CD14-positive monocyte (primary cell): ENCODE measurements around the gene TVP23C. TPM values are rescaled to one million over a fixed set of nuclear protein-coding genes. Genes with fewer than 3 reads are reported as not detected.

Experiments used
- DNase-seq, 3 donors: peaks; one replicate each; pipeline ENCODE4 v3.0.0-alpha.2; 2011 to 2022
- H2AFZ ChIP-seq: 2 replicates; pipeline ENCODE4 v1.6.0; 2012; ENCODE audit warnings: mild to moderate bottlenecking, low read depth, low read length, inconsistent platforms; ENCODE audit not compliant: insufficient read depth, poor library complexity, severe bottlenecking
- H3K27ac ChIP-seq, 2 donors: 1 replicate in 1 of 2; 2 replicates in 1 of 2; pipeline ENCODE4 v1.5.1; 2012 to 2013; ENCODE audit warnings: low read length in 2 of 2, control low read depth in 1 of 2, inconsistent platforms in 1 of 2, low read depth in 1 of 2, mild to moderate bottlenecking in 1 of 2
- H3K27me3 ChIP-seq, 2 donors: one replicate each; pipeline versions ENCODE4 v1.6.0 to v1.6.1; 2011 to 2013; ENCODE audit warnings: low read length in 2 of 2; ENCODE audit not compliant: control insufficient read depth in 2 of 2, insufficient read depth in 2 of 2
- H3K36me3 ChIP-seq, 2 donors: replicated peaks in 1 of 2; 1 replicate in 1 of 2; 2 replicates in 1 of 2; pipeline versions ENCODE4 v1.5.1 to v1.6.1; 2012 to 2013; ENCODE audit warnings: low read length in 2 of 2, control low read depth in 1 of 2, inconsistent platforms in 1 of 2, mild to moderate bottlenecking in 1 of 2; ENCODE audit not compliant: insufficient read depth in 2 of 2, control insufficient read depth in 1 of 2
- H3K4me1 ChIP-seq, 2 donors: 1 replicate in 1 of 2; 2 replicates in 1 of 2; pipeline versions ENCODE4 v1.5.1 to v1.6.1; 2012 to 2013; ENCODE audit warnings: low read length in 2 of 2, control low read depth in 1 of 2, inconsistent platforms in 1 of 2, mild to moderate bottlenecking in 1 of 2, moderate library complexity in 1 of 2; ENCODE audit not compliant: insufficient read depth in 2 of 2, control insufficient read depth in 1 of 2
- H3K4me2 ChIP-seq: replicated peaks from 2 replicates; pipeline ENCODE3; 2012; ENCODE audit warnings: low read length, moderate library complexity, mild to moderate bottlenecking; ENCODE audit not compliant: poor library complexity, severe bottlenecking; ENCODE audit errors: extremely low read depth
- H3K4me3 ChIP-seq, 3 experiments: fragments of 200-600 bp in 1 of 3; sonication (generic) in 1 of 3; replicated peaks in 1 of 3; 1 replicate in 2 of 3; 2 replicates in 1 of 3; pipeline ENCODE4 v1.5.1; 2011 to 2013; ENCODE audit warnings: low read length in 3 of 3, mild to moderate bottlenecking in 3 of 3, control low read depth in 2 of 3, low read depth in 2 of 3, inconsistent platforms in 1 of 3, moderate library complexity in 1 of 3
- H3K79me2 ChIP-seq: 2 replicates; pipeline ENCODE4 v1.6.0; 2012; ENCODE audit warnings: mild to moderate bottlenecking, control low read depth, inconsistent platforms, low read length, moderate library complexity; ENCODE audit not compliant: insufficient read depth
- H3K9ac ChIP-seq: 2 replicates; pipeline ENCODE4 v1.6.0; 2017; ENCODE audit warnings: low read length, mild to moderate bottlenecking; ENCODE audit not compliant: insufficient read depth, poor library complexity, severe bottlenecking
- H3K9me3 ChIP-seq, 2 donors: replicated peaks in 1 of 2; 1 replicate in 1 of 2; 2 replicates in 1 of 2; pipeline versions ENCODE4 v1.5.1 to v1.6.1; 2012 to 2013; ENCODE audit warnings: low read length in 2 of 2, control low read depth in 1 of 2; ENCODE audit not compliant: control insufficient read depth in 1 of 2, insufficient read depth in 1 of 2
- H4K20me1 ChIP-seq: 2 replicates; pipeline ENCODE4 v1.6.0; 2012; ENCODE audit warnings: mild to moderate bottlenecking, low read length, control low read depth, moderate library complexity; ENCODE audit not compliant: insufficient read depth
- H3K27ac Mint-ChIP-seq, 7 donors: one replicate each; pipeline ENCODE4 v1.8.0; 2020; ENCODE audit warnings: mild to moderate bottlenecking in 7 of 7, mixed read lengths in 7 of 7, moderate library complexity in 6 of 7, inconsistent platforms in 2 of 7
- H3K27me3 Mint-ChIP-seq, 3 donors: one replicate each; pipeline ENCODE4 v1.8.0; 2021 to 2022; ENCODE audit warnings: low read depth in 3 of 3, mild to moderate bottlenecking in 3 of 3, mixed read lengths in 3 of 3, moderate library complexity in 3 of 3, inconsistent platforms in 1 of 3
- H3K36me3 Mint-ChIP-seq, 2 donors: one replicate each; pipeline ENCODE4 v1.8.0; 2020; ENCODE audit warnings: mixed read lengths in 2 of 2, inconsistent platforms in 1 of 2, mild to moderate bottlenecking in 1 of 2
- H3K4me1 Mint-ChIP-seq: one replicate; pipeline ENCODE4 v1.8.0; 2020; ENCODE audit warnings: mild to moderate bottlenecking, mixed read lengths
- H3K4me3 Mint-ChIP-seq, 2 donors: one replicate each; pipeline ENCODE4 v1.8.0; 2020; ENCODE audit warnings: mild to moderate bottlenecking in 2 of 2, mixed read lengths in 2 of 2, moderate library complexity in 1 of 2
- H3K9me3 Mint-ChIP-seq, 7 donors: one replicate each; pipeline ENCODE4 v1.8.0; 2020 to 2022; ENCODE audit warnings: mixed read lengths in 7 of 7, mild to moderate bottlenecking in 6 of 7, moderate library complexity in 6 of 7, inconsistent platforms in 2 of 7
- WGBS: methylation state at CpG from one replicate; pipeline ENCODE4 v1.1.5; 2013; ENCODE audit warnings: missing lambda C conversion rate; ENCODE audit not compliant: insufficient coverage; 5-methylcytosine and 5-hydroxymethylcytosine counted together
- intact Hi-C, 2 donors: fragments of 100-400 bp; cut with micrococcal nuclease; formaldehyde crosslinking; loops; one replicate each; pipeline versions ENCODE4 v1.15.0 to v1.15.1; 2023
- polyA plus RNA-seq, 3 donors: library from polyadenylated mRNA; depleted of rRNA in 1 of 3; unstranded in 2 of 3; stranded (reverse) in 1 of 3; fragments of 300-500 nt in 2 of 3; fragments of >200 nt in 1 of 3; fragmentation: Illumina TruSeq in 2 of 3; gene quantifications; 1 replicate in 2 of 3; 2 replicates in 1 of 3; pipeline ENCODE4 v1.2.3, GENCODE V29; 2012 to 2021
- TF ChIP-seq, protein P1 (sequence below): fragments of 200-600 bp; IDR thresholded peaks from one replicate; pipeline ENCODE4 v1.8.0; 2022; ENCODE audit warnings: antibody characterized with exemption, mild to moderate bottlenecking

TVP23C gene
- polyA plus RNA-seq, 3 donors, result 0.88 to 3.3 (median 1.4) TPM

DNA sequence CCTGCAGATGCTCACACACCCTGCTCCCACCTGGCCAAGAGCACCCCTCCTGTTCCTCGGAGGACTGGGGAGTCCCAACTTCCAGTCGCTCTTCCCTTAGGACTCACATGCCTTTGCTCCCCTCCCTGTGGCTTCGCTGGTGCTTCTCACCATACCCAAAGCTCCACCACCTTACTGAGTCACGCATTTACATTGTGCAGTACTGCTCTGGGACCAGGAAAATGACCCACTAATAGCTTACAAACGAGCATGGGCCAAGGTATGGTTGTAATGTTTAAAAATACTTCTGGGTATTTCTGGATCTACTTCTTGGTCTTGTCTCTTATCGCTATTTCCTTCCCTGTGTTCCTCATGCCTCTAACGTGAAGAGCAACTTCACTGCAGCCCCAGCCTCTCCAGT lies 54.8 kb downstream of the TVP23C start:
- Histone ChIP-seq H3K27ac (no peak overlapping the region), H3K36me3 (no peaks in the 10 kb centered on the region), H3K27me3 (no peaks in the 10 kb centered on the region), H3K4me3 (no peak overlapping the region), H3K9ac (no peak overlapping the region), H3K4me2 (no peak overlapping the region), H3K79me2 (no peaks in the 10 kb centered on the region), H4K20me1 (no peaks in the 10 kb centered on the region), H3K4me1 (peaks cover 5 to 12% of the 10 kb centered on the region in 2 donors), H2AFZ (no peak overlapping the region), H3K9me3 (no peaks in the 10 kb centered on the region)
- WGBS, result 60% methylated on average over 1 of the region's 7 CpGs
- intact Hi-C loops, result no loop called here
- Mint-ChIP-seq H3K36me3 (peaks cover 0 to 11% of the 10 kb centered on the region in 2 donors), H3K27ac (no peak overlapping the region), H3K27me3 (peaks cover 0 to 4% (median 0%) of the 10 kb centered on the region in 3 donors), H3K4me1 (peaks cover 16% of the 10 kb centered on the region), H3K9me3 (peaks cover 0 to 2% (median 0%) of the 10 kb centered on the region in 7 donors), H3K4me3 (no peak overlapping the region)
- TF ChIP-seq, protein P1, sequence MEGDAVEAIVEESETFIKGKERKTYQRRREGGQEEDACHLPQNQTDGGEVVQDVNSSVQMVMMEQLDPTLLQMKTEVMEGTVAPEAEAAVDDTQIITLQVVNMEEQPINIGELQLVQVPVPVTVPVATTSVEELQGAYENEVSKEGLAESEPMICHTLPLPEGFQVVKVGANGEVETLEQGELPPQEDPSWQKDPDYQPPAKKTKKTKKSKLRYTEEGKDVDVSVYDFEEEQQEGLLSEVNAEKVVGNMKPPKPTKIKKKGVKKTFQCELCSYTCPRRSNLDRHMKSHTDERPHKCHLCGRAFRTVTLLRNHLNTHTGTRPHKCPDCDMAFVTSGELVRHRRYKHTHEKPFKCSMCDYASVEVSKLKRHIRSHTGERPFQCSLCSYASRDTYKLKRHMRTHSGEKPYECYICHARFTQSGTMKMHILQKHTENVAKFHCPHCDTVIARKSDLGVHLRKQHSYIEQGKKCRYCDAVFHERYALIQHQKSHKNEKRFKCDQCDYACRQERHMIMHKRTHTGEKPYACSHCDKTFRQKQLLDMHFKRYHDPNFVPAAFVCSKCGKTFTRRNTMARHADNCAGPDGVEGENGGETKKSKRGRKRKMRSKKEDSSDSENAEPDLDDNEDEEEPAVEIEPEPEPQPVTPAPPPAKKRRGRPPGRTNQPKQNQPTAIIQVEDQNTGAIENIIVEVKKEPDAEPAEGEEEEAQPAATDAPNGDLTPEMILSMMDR, result no peak
- no peak for DNase-seq

DNA sequence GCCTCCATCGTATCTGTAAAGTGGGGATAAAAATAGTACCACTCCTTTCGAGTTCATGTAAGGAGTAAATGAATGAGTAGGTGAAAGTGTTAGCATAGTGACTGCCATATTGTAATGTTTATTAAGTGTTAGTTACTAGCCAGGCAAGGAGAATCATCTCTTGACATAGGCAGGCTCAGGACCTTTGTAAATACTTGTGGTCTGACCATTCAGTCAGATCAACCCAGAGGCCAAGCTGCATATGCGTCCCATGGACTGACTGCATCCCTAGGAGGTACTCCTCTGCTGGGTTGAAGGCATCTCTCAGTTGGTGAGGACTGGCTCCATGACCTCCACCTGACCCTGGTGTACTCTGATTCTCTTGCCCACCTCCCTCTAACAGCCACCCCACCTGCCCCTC lies 55.4 kb downstream of the TVP23C start:
- Mint-ChIP-seq H3K36me3 (peaks cover 0 to 8% of the 10 kb centered on the region in 2 donors), H3K4me1 (peaks cover 19% of the 10 kb centered on the region)
- intact Hi-C loops, result no loop called here

More for the DNA sequence above, 55.4 kb downstream of the TVP23C start:
- Histone ChIP-seq H3K4me3 (no peak overlapping the region), H2AFZ (no peak overlapping the region), H3K36me3 (no peaks in the 10 kb centered on the region), H3K9me3 (no peaks in the 10 kb centered on the region), H3K27me3 (no peaks in the 10 kb centered on the region), H3K4me2 (no peak overlapping the region), H3K27ac (no peak overlapping the region), H3K4me1 (peaks cover 8 to 15% of the 10 kb centered on the region in 2 donors), H4K20me1 (no peaks in the 10 kb centered on the region), H3K79me2 (no peaks in the 10 kb centered on the region), H3K9ac (no peak overlapping the region)
- H3K27me3 Mint-ChIP-seq, result peaks cover 0 to 4% (median 0%) of the 10 kb centered on the region in 3 donors
- peaks cover 0 to 2% (median 0%) of the 10 kb centered on the region in 7 donors for H3K9me3 Mint-ChIP-seq
- TF ChIP-seq, protein P1, result no peak
- H3K27ac Mint-ChIP-seq, result no peak overlapping the region
- no peak overlapping the region for H3K4me3 Mint-ChIP-seq
- no peak for DNase-seq
- WGBS, result 100% methylated on average over 2 of the region's 3 CpGs
